ENCODE data around the gene PKN1. TPM values are rescaled to one million over a fixed set of nuclear protein-coding genes. Genes with fewer than 3 reads are reported as not detected.
A peak's percentile ranks its signal among the peaks of the same experiment; 100 is the strongest.

Gene PKN1
- total RNA-seq, 1 experiment from 2014 or later: 223 TPM

GRCh38 chr19:14474827-14475226, 41.7 kb downstream of the PKN1 start:
- in situ Hi-C loops (cut with HindIII; ENCODE audit: low pct_unique_long_range_greater_than_20kb, low sequenced_read_pairs): no loop called here
- no peak for DNase-seq (ENCODE audit: low read depth)

GRCh38 chr19:14475251-14476073, 42.4 kb downstream of the PKN1 start, which contains the start of gene PTGER1:
TSS of gene PTGER1 (minus strand) at chr19:14475354. CDS start at chr19:14474320, 1,034 bp downstream.
- in situ Hi-C loops (cut with HindIII; ENCODE audit: low pct_unique_long_range_greater_than_20kb, low sequenced_read_pairs): no loop called here
- peak; percentile 52 for DNase-seq (ENCODE audit: low read depth)

- in situ Hi-C loops (cut with HindIII; ENCODE audit: low pct_unique_long_range_greater_than_20kb, low sequenced_read_pairs): no loop called here
- no peak for DNase-seq (ENCODE audit: low read depth)
Measured at GRCh38 chr19:14476327-14476672, 43.2 kb downstream of the PKN1 start.

- in situ Hi-C loops (cut with HindIII; ENCODE audit: low pct_unique_long_range_greater_than_20kb, low sequenced_read_pairs): no loop called here
Measured at GRCh38 chr19:14476673-14477401, 43.7 kb downstream of the PKN1 start.

GRCh38 chr19:14477418-14478112, 44.5 kb downstream of the PKN1 start:
- in situ Hi-C loops (cut with HindIII; ENCODE audit: low pct_unique_long_range_greater_than_20kb, low sequenced_read_pairs): no loop called here
- no peak for DNase-seq (ENCODE audit: low read depth)

More at GRCh38 chr19:14476673-14477401, 43.7 kb downstream of the PKN1 start:
- no peak for DNase-seq (ENCODE audit: low read depth)

- DNase-seq (ENCODE audit: low read depth): no peak
- in situ Hi-C loops (cut with HindIII; ENCODE audit: low pct_unique_long_range_greater_than_20kb, low sequenced_read_pairs): no loop called here
Measured at GRCh38 chr19:14478113-14478545, 45.0 kb downstream of the PKN1 start.

- in situ Hi-C loops (cut with HindIII; ENCODE audit: low pct_unique_long_range_greater_than_20kb, low sequenced_read_pairs): no loop called here
- no peak for DNase-seq (ENCODE audit: low read depth)
Measured at GRCh38 chr19:14479309-14479974, 46.3 kb downstream of the PKN1 start.

GRCh38 chr19:14479975-14480699, 47.0 kb downstream of the PKN1 start:
- in situ Hi-C loops (cut with HindIII; ENCODE audit: low pct_unique_long_range_greater_than_20kb, low sequenced_read_pairs): no loop called here
- DNase-seq (ENCODE audit: low read depth): no peak

- in situ Hi-C loops (cut with HindIII; ENCODE audit: low pct_unique_long_range_greater_than_20kb, low sequenced_read_pairs): no loop called here
- no peak for DNase-seq (ENCODE audit: low read depth)
Measured at GRCh38 chr19:14480700-14481079, 47.6 kb downstream of the PKN1 start.

- no peak for DNase-seq (ENCODE audit: low read depth)
- in situ Hi-C loops (cut with HindIII; ENCODE audit: low pct_unique_long_range_greater_than_20kb, low sequenced_read_pairs): no loop called here
Measured at GRCh38 chr19:14482172-14482941, 49.3 kb downstream of the PKN1 start.

- in situ Hi-C loops (cut with HindIII; ENCODE audit: low pct_unique_long_range_greater_than_20kb, low sequenced_read_pairs): no loop called here
- DNase-seq (ENCODE audit: low read depth): no peak
Measured at GRCh38 chr19:14487370-14488125, 54.4 kb downstream of the PKN1 start.

- in situ Hi-C loops (cut with HindIII; ENCODE audit: low pct_unique_long_range_greater_than_20kb, low sequenced_read_pairs): no loop called here
- no peak for DNase-seq (ENCODE audit: low read depth)
Measured at GRCh38 chr19:14492756-14493337, 59.7 kb downstream of the PKN1 start.

- DNase-seq (ENCODE audit: low read depth): no peak
- in situ Hi-C loops (cut with HindIII; ENCODE audit: low pct_unique_long_range_greater_than_20kb, low sequenced_read_pairs): no loop called here
Measured at GRCh38 chr19:14494411-14494810, 61.3 kb downstream of the PKN1 start.

- DNase-seq (ENCODE audit: low read depth): no peak
- in situ Hi-C loops (cut with HindIII; ENCODE audit: low pct_unique_long_range_greater_than_20kb, low sequenced_read_pairs): no loop called here
Measured at GRCh38 chr19:14494910-14495671, 62.0 kb downstream of the PKN1 start.

GRCh38 chr19:14495672-14496028, 62.5 kb downstream of the PKN1 start:
- in situ Hi-C loops (cut with HindIII; ENCODE audit: low pct_unique_long_range_greater_than_20kb, low sequenced_read_pairs): no loop called here

More at GRCh38 chr19:14495672-14496028, 62.5 kb downstream of the PKN1 start:
- DNase-seq (ENCODE audit: low read depth): no peak
